B cell (primary cell): ENCODE measurements around the gene LRRC8A. TPM values are rescaled to one million over a fixed set of nuclear protein-coding genes. Genes with fewer than 3 reads are reported as not detected.

Experiments
- ATAC-seq: fragments of 200-7000 bp; cut with Tn5 transposase; one replicate; pipeline ENCODE4 v1.10.0; 2021; ENCODE audit warnings: low read depth, mild to moderate bottlenecking, moderate number of reproducible peaks, moderate library complexity
- CTCF ChIA-PET: fragments of 350-600 bp; sonication (Branson Sonifier 250); formaldehyde crosslinking; loops from one replicate; lab custom pipeline; 2021; ENCODE audit warnings: antibody characterized with exemption, inconsistent platforms; lab: Charles Lee
- POLR2A ChIA-PET: fragments of 350-600 bp; sonication (Branson Sonifier 250); formaldehyde crosslinking; loops from one replicate; lab custom pipeline; 2021; ENCODE audit warnings: antibody characterized with exemption; lab: Charles Lee
- DNase-seq: peaks from one replicate; pipeline ENCODE4 v3.0.0; 2013
- H2AFZ ChIP-seq: 2 replicates; pipeline ENCODE4 v1.6.1; 2012; ENCODE audit warnings: mild to moderate bottlenecking, low read depth, low read length; ENCODE audit not compliant: insufficient read depth, poor library complexity, severe bottlenecking
- H3K27ac ChIP-seq, 2 donors: 1 replicate in 1 of 2; 2 replicates in 1 of 2; pipeline ENCODE4 v1.5.1; 2012 to 2013; ENCODE audit warnings: low read length in 2 of 2, mild to moderate bottlenecking in 2 of 2, moderate library complexity in 1 of 2
- H3K27me3 ChIP-seq, 4 experiments: fragments of 200-600 bp in 1 of 4; sonication (generic) in 1 of 4; replicated peaks in 1 of 4; 1 replicate in 2 of 4; 2 replicates in 2 of 4; pipeline versions ENCODE4 v1.6.1 to v1.7.0; 2013 to 2016; ENCODE audit warnings: low read length in 3 of 4, mild to moderate bottlenecking in 2 of 4, mixed read lengths in 1 of 4, moderate library complexity in 1 of 4; ENCODE audit not compliant: insufficient read depth in 4 of 4, control insufficient read depth in 3 of 4; ENCODE audit errors: control extremely low read depth in 1 of 4
- H3K36me3 ChIP-seq, 2 experiments: replicated peaks in 1 of 2; 1 replicate in 1 of 2; 2 replicates in 1 of 2; pipeline versions ENCODE4 v1.6.1 to v1.7.1; 2013; ENCODE audit warnings: low read length in 1 of 2; ENCODE audit not compliant: insufficient read depth in 2 of 2, control insufficient read depth in 1 of 2; ENCODE audit errors: control extremely low read depth in 1 of 2, extremely low read depth in 1 of 2
- H3K4me1 ChIP-seq, 2 donors: fragments of 200-600 bp in 1 of 2; sonication (generic) in 1 of 2; 1 replicate in 1 of 2; 2 replicates in 1 of 2; pipeline versions ENCODE4 v1.5.1 to v1.6.1; 2013 to 2017; ENCODE audit warnings: low read length in 2 of 2; ENCODE audit not compliant: control insufficient read depth in 2 of 2, insufficient read depth in 2 of 2
- H3K4me2 ChIP-seq: replicated peaks from 2 replicates; pipeline ENCODE3; 2012; ENCODE audit warnings: mild to moderate bottlenecking, low read depth, low read length; ENCODE audit not compliant: poor library complexity, severe bottlenecking
- H3K4me3 ChIP-seq, 5 experiments: fragments of 200-600 bp in 1 of 5; sonication (generic) in 1 of 5; 1 replicate in 3 of 5; 2 replicates in 2 of 5; pipeline versions ENCODE4 v1.5.1 to v1.7.0; 2011 to 2016; ENCODE audit warnings: low read length in 4 of 5, mild to moderate bottlenecking in 4 of 5, low read depth in 2 of 5, control low read depth in 1 of 5, moderate library complexity in 1 of 5; ENCODE audit not compliant: insufficient read depth in 1 of 5; ENCODE audit errors: control extremely low read depth in 1 of 5, extremely low read depth in 1 of 5
- H3K79me2 ChIP-seq: fragments of 200-600 bp; sonication (generic); one replicate; pipeline ENCODE4 v1.6.0; 2016; ENCODE audit warnings: low read length; ENCODE audit not compliant: control insufficient read depth, insufficient read depth
- H3K9ac ChIP-seq: fragments of 200-600 bp; sonication (generic); 2 replicates; pipeline ENCODE4 v1.6.1; 2017; ENCODE audit warnings: mild to moderate bottlenecking, low read length, moderate library complexity
- H3K9me3 ChIP-seq, 3 donors: one replicate each; pipeline versions ENCODE4 v1.6.1 to v1.7.1; 2013; ENCODE audit warnings: low read length in 2 of 3; ENCODE audit not compliant: control insufficient read depth in 2 of 3, insufficient read depth in 1 of 3; ENCODE audit errors: control extremely low read depth in 1 of 3
- H4K20me1 ChIP-seq: 2 replicates; pipeline ENCODE4 v1.6.0; 2012; ENCODE audit warnings: mild to moderate bottlenecking, low read length; ENCODE audit not compliant: insufficient read depth, control insufficient read depth, poor library complexity, severe bottlenecking
- H3K27ac Mint-ChIP-seq: one replicate; pipeline ENCODE4 v1.8.0; 2021; ENCODE audit warnings: mixed read lengths
- H3K27me3 Mint-ChIP-seq: one replicate; pipeline ENCODE4 v1.8.0; 2021; ENCODE audit warnings: mixed read lengths
- H3K4me1 Mint-ChIP-seq: one replicate; pipeline ENCODE4 v1.8.0; 2021; ENCODE audit warnings: mixed read lengths
- H3K4me3 Mint-ChIP-seq: one replicate; pipeline ENCODE4 v1.8.0; 2021; ENCODE audit warnings: mixed read lengths
- H3K9me3 Mint-ChIP-seq: one replicate; pipeline ENCODE4 v1.8.0; 2022; ENCODE audit warnings: mixed read lengths; ENCODE audit not compliant: insufficient read depth
- EZH2 ChIP-seq: IDR thresholded peaks from 2 replicates; pipeline ENCODE4 v1.6.1; 2012; ENCODE audit warnings: borderline replicate concordance, low read depth, mild to moderate bottlenecking, moderate library complexity, low read length; ENCODE audit not compliant: insufficient read depth, poor library complexity, severe bottlenecking
- whole genome bisulfite sequencing: methylation state at CpG from one replicate; pipeline ENCODE4 v1.1.5; 2013; ENCODE audit warnings: missing lambda C conversion rate; ENCODE audit not compliant: insufficient coverage; 5-methylcytosine and 5-hydroxymethylcytosine counted together
- intact Hi-C: fragments of 100-400 bp; cut with micrococcal nuclease; formaldehyde crosslinking; loops from one replicate; pipeline ENCODE4 v1.10.0; 2022
- polyA plus RNA-seq: library from polyadenylated mRNA; depleted of rRNA; stranded (reverse); fragments of >200 nt; gene quantifications from 2 replicates; pipeline ENCODE4 v1.2.3, GENCODE V29; 2012
- total RNA-seq, 2 donors: library from RNA; stranded (reverse); fragments of 120-200 nt in 1 of 2; gene quantifications; 1 replicate in 1 of 2; 2 replicates in 1 of 2; pipeline versions ENCODE4 v1.2.3 to v1.2.4, GENCODE V29; 2013 to 2022
- TF ChIP-seq, protein P1 (sequence below): fragments of 200-600 bp; IDR thresholded peaks from one replicate; pipeline ENCODE4 v1.8.0; 2022; ENCODE audit warnings: antibody characterized with exemption, mild to moderate bottlenecking

Gene LRRC8A
- total and polyA plus RNA-seq, 2 donors (not counting 1 experiment from before 2014, with no cell fraction given): 13.1 to 14.5 TPM

DNA sequence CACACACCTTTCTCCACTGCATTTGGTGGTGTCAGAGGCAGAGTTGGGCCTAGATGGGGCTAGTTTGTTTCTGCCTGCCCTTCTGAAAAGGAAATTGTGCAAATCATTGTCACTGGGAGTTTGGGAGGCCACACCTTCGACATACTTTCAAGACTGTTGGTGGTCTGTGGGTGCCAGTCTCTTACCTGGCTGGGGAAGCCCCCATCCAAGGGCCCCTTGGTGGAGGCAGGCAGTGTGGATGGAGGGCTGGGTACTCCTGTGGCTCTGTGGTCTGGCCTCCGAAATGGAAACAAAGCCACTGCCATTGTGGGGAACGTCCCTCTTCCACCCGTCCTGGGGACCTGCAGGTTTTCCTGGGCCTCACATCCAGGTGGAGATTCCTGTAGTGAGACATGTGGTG is 27.9 kb downstream of the LRRC8A start:
- Histone ChIP-seq H3K27me3 (no peaks in the 10 kb centered on the region), H4K20me1 (peaks cover 31% of the 10 kb centered on the region), H3K9ac (no peak overlapping the region), H2AFZ (no peak overlapping the region), H3K4me3 (no peak overlapping the region), H3K36me3 (peaks cover 0 to 40% of the 10 kb centered on the region in 2 experiments), H3K4me1 (no peaks in the 10 kb centered on the region), H3K27ac (no peak overlapping the region), H3K4me2 (no peak overlapping the region), H3K9me3 (no peaks in the 10 kb centered on the region), H3K79me2 (peaks cover 70% of the 10 kb centered on the region)
- Mint-ChIP-seq H3K27me3 (no peaks in the 10 kb centered on the region), H3K27ac (no peak overlapping the region), H3K4me3 (no peak overlapping the region), H3K9me3 (no peaks in the 10 kb centered on the region), H3K4me1 (peaks cover 5% of the 10 kb centered on the region)
- no peak for TF ChIP-seq EZH2
- TF ChIP-seq, protein P1, sequence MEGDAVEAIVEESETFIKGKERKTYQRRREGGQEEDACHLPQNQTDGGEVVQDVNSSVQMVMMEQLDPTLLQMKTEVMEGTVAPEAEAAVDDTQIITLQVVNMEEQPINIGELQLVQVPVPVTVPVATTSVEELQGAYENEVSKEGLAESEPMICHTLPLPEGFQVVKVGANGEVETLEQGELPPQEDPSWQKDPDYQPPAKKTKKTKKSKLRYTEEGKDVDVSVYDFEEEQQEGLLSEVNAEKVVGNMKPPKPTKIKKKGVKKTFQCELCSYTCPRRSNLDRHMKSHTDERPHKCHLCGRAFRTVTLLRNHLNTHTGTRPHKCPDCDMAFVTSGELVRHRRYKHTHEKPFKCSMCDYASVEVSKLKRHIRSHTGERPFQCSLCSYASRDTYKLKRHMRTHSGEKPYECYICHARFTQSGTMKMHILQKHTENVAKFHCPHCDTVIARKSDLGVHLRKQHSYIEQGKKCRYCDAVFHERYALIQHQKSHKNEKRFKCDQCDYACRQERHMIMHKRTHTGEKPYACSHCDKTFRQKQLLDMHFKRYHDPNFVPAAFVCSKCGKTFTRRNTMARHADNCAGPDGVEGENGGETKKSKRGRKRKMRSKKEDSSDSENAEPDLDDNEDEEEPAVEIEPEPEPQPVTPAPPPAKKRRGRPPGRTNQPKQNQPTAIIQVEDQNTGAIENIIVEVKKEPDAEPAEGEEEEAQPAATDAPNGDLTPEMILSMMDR: no peak
- ChIA-PET POLR2A (no interaction called here), CTCF (no interaction called here)
- no peak for ATAC-seq
- DNase-seq: no peak
- intact Hi-C loops: no loop called here
- 87% methylated on average over 4 of the region's 4 CpGs for WGBS

DNA sequence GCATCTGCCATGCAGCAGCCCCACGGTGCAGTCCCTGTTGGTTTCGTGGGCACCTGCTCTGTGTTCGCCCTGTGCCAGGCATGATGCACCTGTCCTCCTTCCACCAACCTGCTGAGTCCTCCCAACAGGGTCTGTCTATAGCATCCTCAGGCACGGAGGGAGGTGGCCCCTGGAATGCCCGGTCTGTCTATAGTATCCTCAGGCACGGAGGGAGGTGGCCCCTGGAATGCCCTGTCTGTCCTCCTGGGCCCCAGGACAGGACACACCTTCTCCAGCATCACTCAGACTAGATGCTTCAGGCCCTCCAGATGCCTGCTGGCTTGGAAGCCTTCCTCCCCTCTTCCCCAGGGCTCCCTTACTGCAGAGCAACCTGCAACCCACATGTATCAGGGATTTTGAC is 29.0 kb downstream of the LRRC8A start:
- Histone ChIP-seq H3K27ac (no peak overlapping the region), H4K20me1 (peaks cover 31% of the 10 kb centered on the region), H3K4me1 (no peaks in the 10 kb centered on the region), H3K4me2 (no peak overlapping the region), H3K27me3 (no peaks in the 10 kb centered on the region), H2AFZ (no peak overlapping the region), H3K36me3 (peaks cover 0 to 40% of the 10 kb centered on the region in 2 experiments), H3K4me3 (no peak overlapping the region), H3K9me3 (no peaks in the 10 kb centered on the region), H3K9ac (no peak overlapping the region), H3K79me2 (peaks cover 70% of the 10 kb centered on the region)
- TF ChIP-seq, protein P1: no peak
- TF ChIP-seq EZH2: no peak
- H3K27me3 Mint-ChIP-seq: no peaks in the 10 kb centered on the region
- no peak overlapping the region for H3K4me3 Mint-ChIP-seq
- DNase-seq: no peak
- 91% methylated on average over 6 of the region's 6 CpGs for WGBS
- H3K27ac Mint-ChIP-seq: no peak overlapping the region
- H3K9me3 Mint-ChIP-seq: no peaks in the 10 kb centered on the region
- peaks cover 5% of the 10 kb centered on the region for H3K4me1 Mint-ChIP-seq
- no peak for ATAC-seq
- intact Hi-C loops: no loop called here
- POLR2A ChIA-PET: interaction anchor here (0.6 kb wide), 1 partner anchor 19 kb away, joined by 4 read pairs; no protein-coding TSS in a partner anchor
- CTCF ChIA-PET: no interaction called here
